NB4 (cell line): ENCODE measurements around the gene SNAP47.

Experiments used
- CTCF ChIP-seq: IDR thresholded peaks from one replicate; pipeline ENCODE4 v1.5.1; 2012; ENCODE audit warnings: low read depth, low read length
- MAX ChIP-seq: IDR thresholded peaks from 2 replicates; pipeline ENCODE4 v1.6.1; 2011; ENCODE audit warnings: low read depth, low read length

GRCh38 chr1:227729881-227730629 lies 5.2 kb upstream of the SNAP47 start:
- TF ChIP-seq MAX (no peak; the same call in 1 of the 2 replicates), CTCF (peak; percentile 81)
